SIG-M5 treated with dmso at 0.1 percent for 504 hours (cell line): ENCODE measurements around the gene POLD3.
A peak's percentile ranks its signal among the peaks of the same experiment; 100 is the strongest.
"Not testable (repeated sequence)": the region's sequence is repeated elsewhere in the genome, so short reads cannot be mapped to it uniquely, and the experiment has no call there.

Experiments
- DNase-seq: peaks from one replicate; lab custom pipeline; 2025; ENCODE audit not compliant: unreplicated experiment; lab: John Stamatoyannopoulos, UW

POLD3 gene

GRCh38 chr11:74636630-74637184 is 44.3 kb downstream of the POLD3 start:
- DNase-seq = peak; percentile 28

- no peak for DNase-seq
Observed at GRCh38 chr11:74637700-74638099, 45.3 kb downstream of the POLD3 start.

- no peak for DNase-seq
Observed at GRCh38 chr11:74638869-74639268, 46.5 kb downstream of the POLD3 start.

GRCh38 chr11:74639533-74639932 is 47.2 kb downstream of the POLD3 start:
- DNase-seq = no peak

GRCh38 chr11:74641289-74641688 is 48.9 kb downstream of the POLD3 start:
- DNase-seq = no peak

- DNase-seq = no peak
Observed at GRCh38 chr11:74641905-74642304, 49.5 kb downstream of the POLD3 start.

- no peak for DNase-seq
Observed at GRCh38 chr11:74642912-74643311, 50.5 kb downstream of the POLD3 start.

GRCh38 chr11:74644081-74644480 is 51.7 kb downstream of the POLD3 start:
- DNase-seq = no peak

- no peak for DNase-seq
Observed at GRCh38 chr11:74646215-74646614, 53.8 kb downstream of the POLD3 start.

- no peak for DNase-seq
Observed at GRCh38 chr11:74646954-74647353, 54.6 kb downstream of the POLD3 start.

- no peak for DNase-seq
Observed at GRCh38 chr11:74647404-74647803, 55.0 kb downstream of the POLD3 start.

- DNase-seq = no peak
Observed at GRCh38 chr11:74647831-74648230, 55.4 kb downstream of the POLD3 start.

GRCh38 chr11:74648894-74649293 is 56.5 kb downstream of the POLD3 start:
- DNase-seq = no peak

- no peak for DNase-seq
Observed at GRCh38 chr11:74650498-74650897, 58.1 kb downstream of the POLD3 start.

- no peak for DNase-seq
Observed at GRCh38 chr11:74654976-74655375, 62.6 kb downstream of the POLD3 start.

- DNase-seq = not testable (repeated sequence)
Observed at GRCh38 chr11:74659124-74659523, 66.7 kb downstream of the POLD3 start.

GRCh38 chr11:74662487-74663103 is 70.2 kb downstream of the POLD3 start:
- DNase-seq = no peak

GRCh38 chr11:74663315-74663714 is 70.9 kb downstream of the POLD3 start:
- no peak for DNase-seq

GRCh38 chr11:74669211-74670160 is 77.1 kb downstream of the POLD3 start:
- no peak for DNase-seq

GRCh38 chr11:74670171-74670570 is 77.8 kb downstream of the POLD3 start:
- DNase-seq = no peak

- DNase-seq = no peak
Observed at GRCh38 chr11:74671520-74672196, 79.3 kb downstream of the POLD3 start.
